Peyer's patch (tissue), 4 donors: ENCODE data around the gene ILDR2. TPM values are rescaled to one million over a fixed set of nuclear protein-coding genes. Genes with fewer than 3 reads are reported as not detected.

Experiments used
- DNase-seq, 3 donors: peaks; one replicate each; pipeline ENCODE4 v3.0.0-alpha.2; 2017 to 2019
- H3K27ac ChIP-seq, 4 donors: fragments of 200-600 bp; sonication (generic); one replicate each; pipeline ENCODE4 v1.5.1; 2016 to 2019
- H3K27me3 ChIP-seq, 2 donors: fragments of 200-600 bp; sonication (generic); one replicate each; pipeline ENCODE4 v1.5.1; 2019
- H3K36me3 ChIP-seq, 3 donors: fragments of 200-600 bp; sonication (generic); one replicate each; pipeline ENCODE4 v1.5.1; 2016 to 2019
- H3K4me1 ChIP-seq, 4 donors: fragments of 200-600 bp; sonication (generic); one replicate each; pipeline ENCODE4 v1.5.1; 2016 to 2019
- H3K4me3 ChIP-seq, 4 donors: fragments of 200-600 bp; sonication (generic); 1 replicate in 3 of 4; 2 replicates in 1 of 4; pipeline ENCODE4 v1.5.1; 2016 to 2019; ENCODE audit warnings: mild to moderate bottlenecking in 1 of 4
- H3K9me3 ChIP-seq, 4 donors: fragments of 200-600 bp; sonication (generic); one replicate each; pipeline ENCODE4 v1.5.1; 2016 to 2019; ENCODE audit warnings: mild to moderate bottlenecking in 1 of 4
- CTCF ChIP-seq, 6 experiments: fragments of 450-650 bp in 4 of 6; fragments of 200-600 bp in 2 of 6; sonication (generic) in 1 of 6; IDR thresholded peaks; one replicate each; pipeline ENCODE4 v1.5.1; 2017 to 2019; ENCODE audit warnings: antibody characterized with exemption in 6 of 6, mild to moderate bottlenecking in 3 of 6, moderate library complexity in 1 of 6
- POLR2A ChIP-seq, 2 donors: fragments of 450-650 bp; IDR thresholded peaks; one replicate each; pipeline ENCODE4 v1.5.1; 2017; ENCODE audit warnings: antibody characterized with exemption in 2 of 2, mild to moderate bottlenecking in 2 of 2, moderate library complexity in 2 of 2
- total RNA-seq, 4 donors: library from RNA; depleted of rRNA; stranded (reverse); fragments of >200 nt; gene quantifications; one replicate each; pipeline ENCODE4 v1.1.0, GENCODE V29; 2016

Gene ILDR2
- total RNA-seq, 4 donors from 2014 or later = 0.67 to 2.1 (median 1.6) TPM

DNA sequence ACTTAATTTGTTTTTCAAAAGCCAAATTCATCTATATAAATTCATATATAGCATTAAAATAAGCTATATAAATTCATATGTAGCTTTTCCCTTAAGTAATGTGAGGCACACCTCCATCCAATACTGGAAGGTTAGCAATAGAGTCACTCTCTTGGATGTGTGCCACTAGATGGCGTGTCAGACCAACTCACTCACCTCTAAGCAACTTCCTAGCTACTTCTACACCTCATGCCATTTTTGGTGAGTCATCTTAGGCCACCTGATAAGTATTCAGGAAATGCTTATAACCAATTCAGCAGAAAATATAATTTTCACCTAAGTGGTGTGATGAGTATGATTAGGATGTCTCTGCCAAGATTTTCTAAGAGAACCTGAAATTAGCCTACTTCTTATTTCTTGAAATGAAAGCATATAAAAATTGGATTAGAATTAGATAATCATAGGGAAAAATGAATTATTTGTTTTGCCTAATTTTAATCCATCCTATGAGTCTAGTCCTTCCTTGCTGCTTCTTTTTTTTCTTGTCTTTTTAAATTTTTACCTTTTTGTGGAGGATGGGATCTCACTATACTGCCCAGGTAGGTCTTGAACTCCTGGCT, 64.8 kb downstream of the ILDR2 start:
- H3K27ac ChIP-seq = no peak overlapping the region
- H3K9me3 ChIP-seq = no peaks in the 10 kb centered on the region
- H3K4me3 ChIP-seq = no peak overlapping the region
- TF ChIP-seq POLR2A (IDR thresholded peaks at IDR 0.05) = no peak
- peak; percentile 38 to 95 (median 82) for TF ChIP-seq CTCF (IDR thresholded peaks at IDR 0.05)
- no peaks in the 10 kb centered on the region for H3K36me3 ChIP-seq
- no peaks in the 10 kb centered on the region for H3K27me3 ChIP-seq
- no peaks in the 10 kb centered on the region for H3K4me1 ChIP-seq
- DNase-seq = peak in 2 of 3 donors; percentile 69 to 93

DNA sequence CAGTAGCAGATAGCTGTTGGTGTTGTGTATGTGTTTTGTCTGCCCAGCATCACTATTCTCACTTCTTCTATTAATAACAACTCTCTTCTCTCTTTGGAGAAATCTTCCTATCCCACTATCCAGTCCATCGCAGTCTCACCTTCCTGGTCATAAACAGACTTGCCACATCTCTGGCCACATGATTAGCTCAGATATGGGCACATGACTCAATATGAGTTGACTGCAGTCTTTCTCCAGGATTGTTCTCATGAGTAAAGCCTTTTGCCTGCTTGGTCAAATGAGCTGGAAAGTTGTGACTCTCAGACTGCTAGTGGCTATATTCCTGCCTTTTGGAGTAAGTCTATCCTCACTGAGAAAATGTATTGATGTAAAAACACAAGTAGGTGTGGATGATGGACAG, 66.4 kb downstream of the ILDR2 start:
- Histone ChIP-seq H3K27me3 (no peaks in the 10 kb centered on the region), H3K27ac (no peak overlapping the region), H3K4me3 (no peak overlapping the region), H3K9me3 (no peaks in the 10 kb centered on the region), H3K36me3 (no peaks in the 10 kb centered on the region), H3K4me1 (no peaks in the 10 kb centered on the region)
- DNase-seq = no peak
- TF ChIP-seq POLR2A (IDR thresholded peaks at IDR 0.05) = no peak
- no peak for TF ChIP-seq CTCF (IDR thresholded peaks at IDR 0.05)

GRCh38 chr1:166907763-166908162, 67.6 kb downstream of the ILDR2 start:
- Histone ChIP-seq H3K27me3 (no peaks in the 10 kb centered on the region), H3K4me3 (no peak overlapping the region), H3K4me1 (no peaks in the 10 kb centered on the region), H3K36me3 (no peaks in the 10 kb centered on the region), H3K9me3 (no peaks in the 10 kb centered on the region), H3K27ac (no peak overlapping the region)
- TF ChIP-seq POLR2A (IDR thresholded peaks at IDR 0.05) (no peak), CTCF (IDR thresholded peaks at IDR 0.05) (no peak)
- DNase-seq = peak in 1 of 3 donors; percentile 25

DNA sequence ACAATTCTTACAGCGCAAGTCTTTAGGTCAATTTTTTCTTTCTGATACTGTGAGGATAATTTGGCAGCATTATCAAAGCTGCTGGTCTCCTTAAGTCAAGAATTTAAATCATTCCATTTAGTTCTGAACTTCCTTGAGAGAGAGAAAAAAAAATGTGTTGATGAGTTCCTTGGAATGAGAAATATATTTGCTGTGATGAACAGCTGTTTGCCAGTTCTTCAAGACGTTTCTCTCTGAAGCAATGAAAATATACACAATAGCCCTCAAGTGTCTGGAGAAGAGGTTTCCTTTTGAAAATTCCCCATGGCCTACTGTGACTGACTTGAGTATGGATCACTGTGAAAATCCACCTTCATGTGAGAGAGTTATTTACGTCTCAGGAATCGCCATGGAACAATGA, 68.3 kb downstream of the ILDR2 start:
- Histone ChIP-seq H3K36me3 (no peaks in the 10 kb centered on the region), H3K4me3 (no peak overlapping the region), H3K9me3 (no peaks in the 10 kb centered on the region), H3K27ac (no peak overlapping the region), H3K4me1 (no peaks in the 10 kb centered on the region), H3K27me3 (no peaks in the 10 kb centered on the region)
- TF ChIP-seq POLR2A (IDR thresholded peaks at IDR 0.05) = no peak
- no peak for TF ChIP-seq CTCF (IDR thresholded peaks at IDR 0.05)
- DNase-seq = no peak

DNA sequence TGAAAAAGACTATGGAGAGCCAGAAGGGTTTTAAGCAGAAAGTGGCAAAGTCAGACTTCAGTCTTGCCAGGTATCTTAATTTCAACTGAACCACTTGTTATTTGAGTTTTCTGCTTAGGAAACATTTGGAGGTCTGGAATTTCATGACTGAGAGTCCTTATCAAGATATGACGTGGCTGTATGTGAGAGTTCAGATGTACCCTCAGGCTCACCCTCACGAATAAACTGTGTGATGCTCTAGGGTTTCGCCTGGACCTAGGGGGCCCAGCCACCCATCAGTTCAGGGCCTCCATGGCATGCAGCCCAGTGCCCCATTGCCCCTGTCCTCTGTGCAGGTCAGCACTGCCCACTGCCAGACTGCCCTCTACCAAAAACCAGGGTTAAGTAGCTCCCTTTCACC, 68.7 kb downstream of the ILDR2 start:
- Histone ChIP-seq H3K4me1 (no peaks in the 10 kb centered on the region), H3K27ac (no peak overlapping the region), H3K36me3 (no peaks in the 10 kb centered on the region), H3K9me3 (no peaks in the 10 kb centered on the region), H3K4me3 (no peak overlapping the region), H3K27me3 (no peaks in the 10 kb centered on the region)
- DNase-seq = no peak
- TF ChIP-seq POLR2A (IDR thresholded peaks at IDR 0.05) = no peak
- TF ChIP-seq CTCF (IDR thresholded peaks at IDR 0.05) = no peak

DNA sequence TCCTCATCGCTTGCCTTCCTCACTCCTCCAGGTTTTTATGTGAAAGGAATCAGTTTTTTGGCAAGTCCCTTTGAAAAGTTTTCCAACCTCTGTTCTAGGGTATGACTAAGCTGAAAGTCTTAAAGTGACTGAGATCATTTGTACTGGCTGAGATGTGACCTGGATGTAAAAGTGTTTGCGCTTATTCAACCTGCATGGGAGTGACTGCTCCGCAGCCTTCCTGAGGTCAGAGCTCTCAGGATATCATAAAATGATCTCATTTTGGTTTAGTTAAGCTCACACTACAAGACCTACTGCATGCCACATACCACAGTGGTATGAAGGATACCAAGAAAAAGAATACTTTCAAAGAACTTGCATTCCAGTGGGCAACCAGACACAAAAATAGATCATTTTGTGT, 69.4 kb downstream of the ILDR2 start:
- TF ChIP-seq CTCF (IDR thresholded peaks at IDR 0.05) (no peak), POLR2A (IDR thresholded peaks at IDR 0.05) (no peak)
- no peaks in the 10 kb centered on the region for H3K9me3 ChIP-seq
- H3K4me3 ChIP-seq = no peak overlapping the region
- no peaks in the 10 kb centered on the region for H3K27me3 ChIP-seq
- no peaks in the 10 kb centered on the region for H3K4me1 ChIP-seq
- H3K36me3 ChIP-seq = no peaks in the 10 kb centered on the region
- DNase-seq = no peak
- H3K27ac ChIP-seq = no peak overlapping the region
